K562 (cell line): Measurements from ENCODE around the gene TULP3. TPM values are rescaled to one million over a fixed set of nuclear protein-coding genes. Genes with fewer than 3 reads are reported as not detected.

Source experiments
- BMI1 ChIP-seq: fragments of 150-350 bp; IDR thresholded peaks from 2 replicates; pipeline ENCODE4 v1.6.1; 2014; ENCODE audit warnings: low read length
- HMG20B ChIP-seq: fragments of 250-450 bp; sonication (Bioruptor Pico); IDR thresholded peaks from 2 replicates; pipeline ENCODE4 v1.5.0; 2021; ENCODE audit warnings: mild to moderate bottlenecking
- ILK ChIP-seq: fragments of 450-650 bp; IDR thresholded peaks from 2 replicates; pipeline ENCODE4 v1.6.1; 2016; ENCODE audit warnings: missing genetic modification characterization, low read depth, mild to moderate bottlenecking, missing compliant biosample characterization, moderate library complexity, borderline replicate concordance
- L3MBTL2 ChIP-seq: fragments of 450-650 bp; IDR thresholded peaks from 2 replicates; pipeline ENCODE4 v1.6.1; 2016; ENCODE audit warnings: mild to moderate bottlenecking, moderate library complexity
- MXI1 ChIP-seq: IDR thresholded peaks from 2 replicates; pipeline ENCODE4 v1.6.1; 2011; ENCODE audit warnings: low read depth, mild to moderate bottlenecking, improper control_type of control experiment, low read length
- NR2C1 ChIP-seq, 2 experiments: fragments of 450-650 bp; IDR thresholded peaks; 2 replicates each; pipeline ENCODE4 v1.6.1; 2017; ENCODE audit warnings: mild to moderate bottlenecking in 2 of 2, antibody characterized with exemption in 1 of 2, inconsistent platforms in 1 of 2, missing compliant biosample characterization in 1 of 2, missing genetic modification characterization in 1 of 2
- RCOR1 ChIP-seq, 2 experiments: IDR thresholded peaks; 2 replicates each; pipeline ENCODE4 v1.6.1; 2012; ENCODE audit warnings: low read depth in 2 of 2, low read length in 2 of 2, borderline replicate concordance in 1 of 2, improper control_type of control experiment in 1 of 2
- WHSC1 ChIP-seq: IDR thresholded peaks from one replicate; pipeline ENCODE4 v1.6.1; 2012; ENCODE audit warnings: low read length, control low read depth, inconsistent platforms
- YBX1 ChIP-seq: fragments of 450-650 bp; IDR thresholded peaks from 2 replicates; pipeline ENCODE4 v1.7.1; 2016; ENCODE audit warnings: mild to moderate bottlenecking
- ZBTB2 ChIP-seq: fragments of 450-650 bp; IDR thresholded peaks from 2 replicates; pipeline ENCODE4 v1.6.1; 2016; ENCODE audit warnings: antibody characterized with exemption
- ZNF239 ChIP-seq: fragments of 250-450 bp; sonication (Bioruptor Pico); IDR thresholded peaks from 2 replicates; pipeline ENCODE4 v1.4.0; 2020; ENCODE audit warnings: mild to moderate bottlenecking
- ZNF830 ChIP-seq: fragments of 250-450 bp; sonication (Bioruptor Pico); IDR thresholded peaks from 2 replicates; pipeline ENCODE4 v1.5.0; 2021; ENCODE audit warnings: mild to moderate bottlenecking
- polyA plus RNA-seq, 8 experiments: library from polyadenylated mRNA; depleted of rRNA in 4 of 8; stranded (reverse) in 5 of 8; unstranded in 3 of 8; fragments of >200 nt; fragmentation: Nextera tagmentation in 2 of 8; fragmentation: Illumina TruSeq in 1 of 8; extraction: Ambion mirVana in 2 of 8; extraction: Trizol in 1 of 8; gene quantifications; 2 replicates each; pipeline versions ENCODE4 v1.2.1 to v1.2.3, GENCODE V29; 2011 to 2014; ENCODE audit warnings: inconsistent platforms in 1 of 8, missing spikeins in 1 of 8
- total RNA-seq, 7 experiments: library from RNA; depleted of rRNA in 6 of 7; stranded (reverse); fragments of >200 nt in 6 of 7; fragmentation: Illumina TruSeq in 2 of 7; extraction: Trizol in 2 of 7; gene quantifications; 2 replicates each; pipeline versions ENCODE4 v1.2.1 to v1.2.3, GENCODE V29; 2011 to 2021; ENCODE audit warnings: low replicate concordance in 1 of 7
- TF ChIP-seq, protein P1 (sequence below): fragments of 450-650 bp; formaldehyde crosslinking; conservative IDR thresholded peaks from 2 replicates; pipeline ENCODE4 v1.4.0; 2022; ENCODE audit warnings: mild to moderate bottlenecking, missing genetic modification characterization
- TF ChIP-seq, protein P2 (sequence below): fragments of 450-650 bp; IDR thresholded peaks from 2 replicates; pipeline ENCODE4 v1.6.1; 2018; ENCODE audit not compliant: partially characterized antibody

Gene TULP3
- total and polyA plus RNA-seq, 9 of the 15 experiments (the other 6 are each of a cell fraction or from before 2014, with no cell fraction given), result 3.6 to 13.3 (median 7.3) TPM

DNA sequence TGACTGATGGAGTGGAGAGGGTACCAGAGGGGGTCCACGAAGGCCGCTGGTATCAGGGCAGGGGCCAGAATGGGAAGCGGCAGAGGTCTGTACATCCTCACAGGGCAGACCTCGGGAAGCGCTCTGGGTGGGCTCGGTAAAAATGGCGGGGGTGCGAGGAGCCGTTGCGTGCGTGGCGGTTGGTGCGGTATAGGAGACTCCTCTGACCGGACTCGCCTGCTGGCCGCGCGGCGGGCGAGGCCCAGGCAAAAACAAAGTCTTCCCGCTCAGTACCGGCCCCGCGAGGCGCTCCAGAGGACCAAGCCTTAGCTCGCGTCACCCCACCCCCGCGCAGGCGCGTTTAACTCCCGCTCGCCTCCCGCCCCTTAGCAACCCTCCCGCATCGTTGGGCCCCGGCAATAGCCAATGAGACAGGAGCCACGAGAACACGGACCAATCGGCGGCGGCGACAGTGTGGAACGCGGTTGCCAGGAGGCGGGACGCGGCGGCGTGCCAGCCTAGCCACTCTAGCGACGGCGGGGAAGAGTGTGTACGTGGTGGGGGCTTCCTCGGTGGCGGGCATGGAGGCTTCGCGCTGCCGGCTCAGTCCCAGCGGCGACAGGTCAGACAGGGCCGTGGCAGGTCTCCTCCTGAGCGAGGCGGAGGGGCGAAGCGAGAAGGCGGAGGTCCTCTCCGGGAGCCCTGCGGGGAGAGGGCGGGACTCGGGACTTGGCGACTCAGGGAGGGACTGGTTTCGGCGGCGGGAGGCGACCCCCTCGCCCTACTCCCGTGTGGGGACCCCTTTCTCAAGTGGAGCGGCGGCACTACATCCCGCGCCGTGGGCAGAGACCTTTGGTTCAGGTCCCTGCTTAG lies at the start of gene TULP3 (continued):
- TF ChIP-seq, protein P1, sequence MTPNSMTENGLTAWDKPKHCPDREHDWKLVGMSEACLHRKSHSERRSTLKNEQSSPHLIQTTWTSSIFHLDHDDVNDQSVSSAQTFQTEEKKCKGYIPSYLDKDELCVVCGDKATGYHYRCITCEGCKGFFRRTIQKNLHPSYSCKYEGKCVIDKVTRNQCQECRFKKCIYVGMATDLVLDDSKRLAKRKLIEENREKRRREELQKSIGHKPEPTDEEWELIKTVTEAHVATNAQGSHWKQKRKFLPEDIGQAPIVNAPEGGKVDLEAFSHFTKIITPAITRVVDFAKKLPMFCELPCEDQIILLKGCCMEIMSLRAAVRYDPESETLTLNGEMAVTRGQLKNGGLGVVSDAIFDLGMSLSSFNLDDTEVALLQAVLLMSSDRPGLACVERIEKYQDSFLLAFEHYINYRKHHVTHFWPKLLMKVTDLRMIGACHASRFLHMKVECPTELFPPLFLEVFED, result no peak
- TF ChIP-seq BMI1 (no peak), ZNF239 (no peak), HMG20B (CRISPR knock-in tag) (no peak), RCOR1 (IDR thresholded peaks at IDR 0.05; ENCODE audit: borderline replicate concordance in 1 of 2, low read depth in 2 of 2, low read length in 2 of 2) (no peak), MXI1 (peak; percentile 55; the same call in 1 of the 2 replicates), WHSC1 (no peak), NR2C1 (IDR thresholded peaks at IDR 0.05) (no peak), NR2C1 (tag; IDR thresholded peaks at IDR 0.05) (0 out of 2 replicates have a peak, but pooled peaks have one; percentile 16), L3MBTL2 (peak; percentile 93), ZNF830 (CRISPR knock-in tag) (no peak), ZBTB2 (peak; percentile 66; the same call in 1 of the 2 replicates), ILK (tag) (no peak), YBX1 (no peak)
- TF ChIP-seq, protein P2, sequence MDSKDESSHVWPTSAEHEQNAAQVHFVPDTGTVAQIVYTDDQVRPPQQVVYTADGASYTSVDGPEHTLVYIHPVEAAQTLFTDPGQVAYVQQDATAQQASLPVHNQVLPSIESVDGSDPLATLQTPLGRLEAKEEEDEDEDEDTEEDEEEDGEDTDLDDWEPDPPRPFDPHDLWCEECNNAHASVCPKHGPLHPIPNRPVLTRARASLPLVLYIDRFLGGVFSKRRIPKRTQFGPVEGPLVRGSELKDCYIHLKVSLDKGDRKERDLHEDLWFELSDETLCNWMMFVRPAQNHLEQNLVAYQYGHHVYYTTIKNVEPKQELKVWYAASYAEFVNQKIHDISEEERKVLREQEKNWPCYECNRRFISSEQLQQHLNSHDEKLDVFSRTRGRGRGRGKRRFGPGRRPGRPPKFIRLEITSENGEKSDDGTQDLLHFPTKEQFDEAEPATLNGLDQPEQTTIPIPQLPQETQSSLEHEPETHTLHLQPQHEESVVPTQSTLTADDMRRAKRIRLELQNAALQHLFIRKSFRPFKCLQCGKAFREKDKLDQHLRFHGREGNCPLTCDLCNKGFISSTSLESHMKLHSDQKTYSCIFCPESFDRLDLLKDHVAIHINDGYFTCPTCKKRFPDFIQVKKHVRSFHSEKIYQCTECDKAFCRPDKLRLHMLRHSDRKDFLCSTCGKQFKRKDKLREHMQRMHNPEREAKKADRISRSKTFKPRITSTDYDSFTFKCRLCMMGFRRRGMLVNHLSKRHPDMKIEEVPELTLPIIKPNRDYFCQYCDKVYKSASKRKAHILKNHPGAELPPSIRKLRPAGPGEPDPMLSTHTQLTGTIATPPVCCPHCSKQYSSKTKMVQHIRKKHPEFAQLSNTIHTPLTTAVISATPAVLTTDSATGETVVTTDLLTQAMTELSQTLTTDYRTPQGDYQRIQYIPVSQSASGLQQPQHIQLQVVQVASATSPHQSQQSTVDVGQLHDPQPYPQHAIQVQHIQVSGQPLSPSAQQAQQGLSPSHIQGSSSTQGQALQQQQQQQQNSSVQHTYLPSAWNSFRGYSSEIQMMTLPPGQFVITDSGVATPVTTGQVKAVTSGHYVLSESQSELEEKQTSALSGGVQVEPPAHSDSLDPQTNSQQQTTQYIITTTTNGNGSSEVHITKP, result peak; percentile 6
